ENCODE data around the gene ITCH.
"Not testable (repeated sequence)": the region's sequence is repeated elsewhere in the genome, so short reads cannot be mapped to it uniquely, and the experiment has no call there.

Gene ITCH

DNA sequence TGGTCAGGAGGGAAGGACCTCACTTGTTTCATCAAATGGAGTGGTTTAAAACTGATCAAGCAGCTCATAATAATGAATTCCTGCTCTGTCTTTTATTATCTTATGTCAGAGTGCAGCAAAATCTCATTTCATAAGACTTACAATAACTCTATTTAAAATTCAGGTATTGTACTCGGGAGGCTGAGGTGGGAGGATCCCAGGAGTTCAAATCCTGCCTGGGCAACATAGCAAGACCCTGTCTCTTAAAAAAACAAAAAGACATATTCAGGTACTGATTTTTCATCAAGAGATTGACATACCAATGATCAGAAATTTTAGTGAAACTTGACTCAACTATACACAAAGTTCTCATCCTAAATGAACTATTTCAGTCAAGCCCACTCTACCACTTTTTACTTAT, 147.5 kb downstream of the ITCH start:
- no peak for DNase-seq (ENCODE audit: low read depth)

DNA sequence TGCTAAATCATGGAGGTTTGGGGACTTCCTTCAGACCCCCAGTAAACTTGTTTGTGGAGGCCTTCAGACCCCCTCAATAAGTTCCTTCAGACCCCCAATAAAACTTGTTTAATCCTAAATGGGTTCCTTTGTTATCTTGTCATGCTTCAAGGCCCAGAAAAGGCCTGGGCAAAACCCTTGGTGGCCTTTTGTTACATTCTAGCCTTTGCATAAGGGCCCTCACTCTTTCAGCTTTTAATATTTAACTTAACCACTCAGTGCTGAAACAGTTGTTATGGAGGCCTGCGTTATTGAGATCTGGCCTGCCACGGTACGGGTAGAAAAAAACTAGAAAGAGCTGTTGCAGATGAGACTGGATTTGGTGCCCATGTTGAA, 148.8 kb downstream of the ITCH start:
- DNase-seq (ENCODE audit: low read depth): no peak

DNA sequence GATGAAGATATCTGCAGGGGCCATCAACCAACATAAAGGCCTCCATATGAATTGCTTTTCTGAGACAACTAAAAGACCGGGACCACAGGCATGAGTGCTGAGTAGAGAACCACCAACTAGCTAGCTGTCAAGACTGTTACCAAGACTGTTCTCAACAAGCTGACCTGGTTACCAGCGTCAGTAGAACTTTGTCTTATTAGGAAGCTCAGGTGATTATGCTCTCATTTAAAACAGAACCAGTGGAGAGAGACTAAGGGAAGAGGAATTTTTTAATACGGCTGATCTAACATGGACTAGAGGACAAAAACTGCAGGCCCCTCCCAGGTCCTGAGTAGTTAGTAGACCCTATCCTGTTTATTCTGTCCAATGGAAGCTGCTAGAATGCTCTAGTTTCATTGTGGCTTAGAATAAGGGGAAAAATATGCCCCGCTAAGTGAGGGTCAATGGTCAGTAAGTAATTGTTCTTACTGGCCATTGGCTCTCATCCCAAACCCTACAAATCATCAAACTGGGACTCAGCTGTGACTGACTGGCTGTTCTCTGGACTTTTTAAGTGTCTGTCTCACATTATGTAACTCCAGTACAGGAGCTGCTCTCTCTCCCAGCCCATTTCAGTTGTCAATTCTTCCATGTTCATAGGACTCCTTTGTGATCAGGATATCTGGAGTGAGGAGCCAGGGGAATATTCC, 149.3 kb downstream of the ITCH start:
- DNase-seq (ENCODE audit: low read depth): no peak

DNA sequence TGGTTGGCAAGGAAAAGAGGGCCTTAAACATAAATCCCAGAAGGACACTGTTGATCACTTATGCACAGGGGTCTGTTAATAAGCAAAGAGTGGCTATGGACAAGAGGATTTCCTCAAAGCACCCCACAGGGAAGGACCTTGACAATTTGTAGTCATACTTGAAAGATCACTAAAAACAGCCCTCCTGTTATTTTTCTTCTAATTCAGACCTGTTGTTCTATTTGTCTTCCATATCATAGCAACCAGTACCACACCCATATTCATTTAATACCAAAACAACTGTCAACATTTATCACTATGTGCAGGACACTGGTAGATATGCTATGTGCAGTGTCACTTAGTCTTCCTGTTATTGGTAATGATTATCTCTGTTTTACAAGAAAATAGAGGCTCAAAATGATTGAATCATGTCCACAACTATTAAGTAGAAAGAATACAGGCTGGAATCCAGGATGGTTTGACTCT, 149.9 kb downstream of the ITCH start:
- DNase-seq (ENCODE audit: low read depth): no peak

DNA sequence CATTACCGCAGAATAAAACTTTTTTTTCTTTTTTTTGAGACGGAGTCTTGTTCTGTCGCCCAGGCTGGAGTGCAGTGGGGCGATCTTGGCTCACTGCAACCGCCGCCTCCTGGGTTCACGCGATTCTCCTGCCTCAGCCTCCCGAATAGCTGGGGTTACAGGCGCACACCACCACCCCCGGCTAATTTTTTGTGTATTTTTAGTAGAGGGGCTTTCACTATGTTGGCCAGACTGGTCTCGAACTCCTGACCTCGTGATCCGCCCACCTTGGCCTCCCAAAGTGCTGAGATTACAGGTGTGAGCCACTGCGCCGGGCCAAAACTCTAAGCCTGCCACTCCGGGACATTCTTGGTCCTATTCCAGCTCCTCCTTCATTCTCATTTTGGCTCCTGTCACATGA, 151.0 kb downstream of the ITCH start:
- DNase-seq (ENCODE audit: low read depth): not testable (repeated sequence)

DNA sequence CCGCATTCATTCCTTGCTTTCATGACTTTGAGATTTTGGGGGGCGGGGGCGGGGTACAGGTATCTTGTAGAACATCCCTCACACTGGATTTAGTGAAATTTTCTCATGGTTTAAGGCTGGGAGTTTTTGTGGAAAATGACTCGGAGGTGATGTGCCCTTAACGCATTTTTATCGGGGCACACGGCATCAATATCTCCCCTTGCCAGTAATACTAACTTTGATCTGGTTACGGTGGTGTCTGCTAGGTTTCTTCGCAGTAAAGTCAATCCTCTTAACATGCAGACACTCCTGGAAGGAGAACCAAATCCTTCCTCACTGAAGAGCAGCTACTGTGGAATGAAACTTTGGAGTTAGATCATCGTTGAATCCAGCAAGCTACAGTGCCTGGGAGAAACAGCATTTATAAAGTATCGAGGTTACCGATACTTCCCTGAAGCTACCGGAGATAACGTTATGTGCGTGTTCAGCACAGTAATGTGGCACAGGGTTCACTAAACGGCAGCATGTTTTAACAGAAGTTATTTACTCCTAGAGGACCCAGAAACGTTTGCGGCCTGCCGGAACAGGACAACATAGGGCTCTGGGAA, 151.9 kb downstream of the ITCH start:
- no peak for DNase-seq (ENCODE audit: low read depth)

DNA sequence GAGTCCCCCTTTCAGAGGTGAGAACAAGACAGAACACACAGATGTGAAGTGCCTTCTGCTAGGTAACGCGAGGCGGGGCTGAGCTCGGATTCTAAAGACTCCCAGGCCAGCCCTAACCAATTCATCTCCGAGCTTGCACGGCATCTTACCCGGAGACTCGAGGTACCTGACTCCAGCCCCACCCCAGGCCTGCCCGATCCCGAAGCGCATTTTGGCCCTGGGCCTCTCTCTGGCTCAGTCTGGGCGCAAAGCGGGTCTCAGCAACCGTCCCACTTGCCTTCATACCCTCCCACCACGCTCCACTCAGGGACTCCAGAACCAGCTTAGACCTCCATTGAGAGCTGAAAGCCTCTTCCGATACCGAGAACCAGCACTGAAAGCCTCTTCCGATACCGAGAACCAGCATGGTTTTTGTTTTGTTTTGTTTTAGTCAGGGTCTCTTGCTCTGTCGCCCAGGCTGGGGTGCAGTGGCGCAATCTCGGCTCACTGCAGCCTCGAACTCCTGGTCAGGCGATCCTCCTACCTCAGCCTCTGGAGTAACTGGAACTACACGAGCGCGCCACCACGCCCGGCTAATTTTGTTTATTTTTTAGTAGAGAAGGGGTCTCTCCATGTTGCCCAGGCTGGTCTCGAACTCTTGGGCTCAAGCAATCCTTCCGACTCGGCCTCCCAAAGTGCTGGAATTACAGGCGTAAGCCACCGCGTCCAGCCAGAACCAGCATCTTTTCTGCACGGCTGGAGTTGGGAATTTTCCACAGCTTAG, 152.6 kb downstream of the ITCH start:
- DNase-seq (ENCODE audit: low read depth): peak; percentile 52

DNA sequence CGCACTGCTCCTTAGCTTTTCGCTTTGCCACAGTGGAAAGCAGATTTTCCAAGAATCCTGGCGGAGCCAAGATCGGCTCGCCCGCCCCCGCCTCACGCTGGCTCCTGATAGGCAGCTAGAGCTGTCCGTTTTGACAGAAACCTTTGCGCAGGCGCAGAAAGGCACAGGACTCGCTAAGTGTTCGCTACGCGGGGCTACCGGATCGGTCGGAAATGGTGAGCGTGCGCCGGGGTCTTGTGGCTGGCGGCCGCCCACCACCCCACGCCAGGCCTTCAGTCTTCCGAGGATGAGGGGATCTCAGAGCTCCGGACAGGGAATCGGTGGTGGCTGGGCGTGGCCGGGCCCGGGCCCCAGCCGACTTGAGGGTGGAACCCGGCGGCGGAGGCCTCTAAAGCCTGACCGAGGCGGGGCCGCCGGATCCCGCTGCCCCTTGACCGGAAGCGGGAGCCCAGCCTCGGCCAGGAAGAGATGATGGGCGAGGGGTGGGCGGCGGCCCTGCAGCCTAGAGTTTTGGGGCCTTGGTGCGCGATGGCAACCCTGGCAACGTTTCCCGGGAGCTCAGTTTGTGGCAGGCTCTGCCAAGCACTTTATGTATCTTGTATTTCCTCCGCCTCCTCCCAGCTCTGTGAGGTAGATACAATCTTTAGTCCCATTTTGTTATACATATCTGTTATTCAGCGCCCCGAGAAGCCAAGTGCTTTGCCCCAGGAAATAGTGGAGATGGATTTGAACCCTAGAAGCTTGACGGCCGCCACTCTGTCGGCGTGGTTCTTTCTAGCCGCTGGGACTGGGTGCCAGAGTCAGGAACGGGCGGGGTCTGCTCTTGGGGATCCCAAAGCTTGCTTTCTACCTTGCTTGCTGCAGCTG, 153.4 kb downstream of the ITCH start, which contains the start of gene DYNLRB1:
TSS of gene DYNLRB1 (plus strand) at position 176 of the 867 bp plus-strand sequence. CDS start at position 213, 37 bp downstream.
- DNase-seq (ENCODE audit: low read depth): peak; percentile 86

DNA sequence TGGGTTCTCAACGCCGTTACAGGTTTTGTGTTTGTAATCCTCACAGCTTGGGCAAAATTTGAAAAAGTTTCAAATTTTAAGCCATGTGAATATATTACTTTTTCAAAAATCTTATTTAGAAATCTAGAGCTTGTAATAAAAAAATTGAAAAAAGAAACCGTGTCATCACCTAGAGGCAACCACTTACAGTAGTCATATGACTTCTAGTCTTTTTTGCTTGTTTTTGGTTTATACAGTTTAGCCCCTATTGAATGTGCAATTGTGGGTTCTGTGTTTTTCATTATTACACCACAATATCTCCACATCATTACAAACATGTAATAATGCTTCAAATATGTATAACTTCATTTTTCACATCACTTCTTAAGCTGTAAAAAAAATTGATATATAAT, 154.0 kb downstream of the ITCH start:
- no peak for DNase-seq (ENCODE audit: low read depth)

DNA sequence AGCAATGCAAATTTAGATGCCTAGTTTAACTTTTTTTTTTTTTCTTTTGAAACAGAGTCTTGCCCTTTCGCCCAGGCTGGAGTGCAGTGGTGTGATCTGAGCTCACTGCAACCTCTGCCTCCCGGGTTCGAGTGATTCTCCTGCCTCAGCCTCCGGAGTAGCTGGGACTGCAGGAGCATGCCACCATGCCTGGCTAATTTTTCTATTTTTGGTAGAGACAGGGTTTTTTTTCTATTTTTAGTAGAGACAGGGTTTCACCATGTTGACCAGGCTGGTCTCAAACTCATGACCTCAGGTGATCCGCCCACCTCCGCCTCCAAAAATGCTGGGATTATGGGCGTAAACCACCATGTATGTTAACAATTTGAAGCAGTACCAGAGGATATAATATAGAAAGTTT, 155.8 kb downstream of the ITCH start:
- not testable (repeated sequence) for DNase-seq (ENCODE audit: low read depth)

DNA sequence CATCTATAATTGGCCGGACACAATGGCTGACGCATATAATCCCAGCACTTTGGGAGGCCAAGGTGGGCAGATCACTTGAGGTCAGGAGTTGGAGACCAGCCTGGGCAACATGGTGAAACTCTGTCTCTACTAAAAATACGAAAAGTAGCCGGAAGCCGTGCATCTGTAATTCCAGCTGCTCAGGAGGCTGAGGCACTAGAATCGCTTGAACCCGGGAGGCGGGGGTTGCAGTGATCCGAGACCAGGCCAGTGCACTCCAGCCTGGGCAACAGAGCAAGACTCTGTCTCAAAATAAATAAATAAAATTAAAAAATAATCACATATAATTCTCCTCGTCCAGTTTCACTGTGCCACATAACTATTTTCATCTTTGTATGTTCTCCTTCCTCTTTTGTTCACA, 156.8 kb downstream of the ITCH start:
- DNase-seq (ENCODE audit: low read depth): not testable (repeated sequence)

DNA sequence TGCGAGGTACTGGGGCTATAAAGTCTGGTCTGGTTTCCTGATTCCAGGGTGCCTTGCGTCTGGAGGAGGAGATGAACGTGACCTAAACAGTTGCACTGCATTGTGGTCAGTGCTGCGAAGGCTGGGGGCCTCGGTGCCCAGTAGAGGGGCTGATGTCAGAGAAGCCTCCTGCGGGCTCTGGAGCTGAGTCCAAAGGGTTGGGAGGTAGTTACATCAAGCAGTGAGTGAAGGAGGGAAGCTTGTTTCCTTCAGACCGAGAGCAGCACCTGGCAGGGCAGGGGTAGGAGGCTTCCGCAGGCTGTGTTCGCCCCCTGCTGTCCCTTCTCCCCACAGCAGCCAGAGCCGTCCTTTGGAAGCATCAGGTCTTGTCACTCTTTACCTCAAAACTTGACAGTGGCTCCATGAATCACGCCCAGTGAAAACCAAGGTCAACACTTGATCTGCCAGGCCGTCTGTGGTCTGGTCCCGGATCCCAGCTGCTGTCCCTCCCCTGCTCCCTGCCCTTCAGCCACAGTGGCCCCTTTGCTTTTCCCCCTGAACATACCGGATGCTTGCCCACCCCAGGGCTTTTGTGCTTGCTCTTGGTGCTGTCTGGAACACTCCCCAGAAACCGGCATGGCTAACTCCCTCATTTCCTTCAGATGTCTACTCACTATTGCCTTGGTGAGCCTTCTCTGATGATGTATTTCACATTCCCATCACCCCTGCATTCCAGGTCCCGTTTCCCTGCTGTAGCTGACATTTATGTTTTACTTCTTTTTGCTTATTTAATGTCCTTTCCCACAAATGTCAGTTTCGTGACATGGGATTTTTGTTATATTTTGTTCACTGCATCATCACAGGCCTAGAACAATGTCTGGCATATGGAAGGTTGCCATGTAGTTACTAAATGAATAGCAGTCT, 160.1 kb downstream of the ITCH start:
- no peak for DNase-seq (ENCODE audit: low read depth)

DNA sequence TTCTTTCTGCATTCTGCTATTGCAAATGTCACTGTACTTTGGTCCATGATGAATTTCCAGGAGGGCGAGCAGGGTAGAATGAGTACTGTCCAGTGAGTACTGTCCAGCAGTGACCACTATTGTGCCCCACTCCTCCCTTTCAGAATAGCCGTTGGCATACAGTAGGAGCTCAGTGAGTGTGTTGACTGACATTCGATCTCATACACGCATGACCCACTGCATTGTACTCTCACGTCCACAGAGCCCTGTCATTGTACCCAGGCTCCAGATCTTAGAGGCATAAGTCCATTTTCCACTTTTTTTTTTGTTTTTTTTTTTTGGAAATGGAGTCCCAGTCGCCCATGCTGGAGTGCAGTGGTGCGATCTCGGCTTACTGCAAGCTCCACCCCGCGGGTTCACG, 161.4 kb downstream of the ITCH start:
- no peak for DNase-seq (ENCODE audit: low read depth)

DNA sequence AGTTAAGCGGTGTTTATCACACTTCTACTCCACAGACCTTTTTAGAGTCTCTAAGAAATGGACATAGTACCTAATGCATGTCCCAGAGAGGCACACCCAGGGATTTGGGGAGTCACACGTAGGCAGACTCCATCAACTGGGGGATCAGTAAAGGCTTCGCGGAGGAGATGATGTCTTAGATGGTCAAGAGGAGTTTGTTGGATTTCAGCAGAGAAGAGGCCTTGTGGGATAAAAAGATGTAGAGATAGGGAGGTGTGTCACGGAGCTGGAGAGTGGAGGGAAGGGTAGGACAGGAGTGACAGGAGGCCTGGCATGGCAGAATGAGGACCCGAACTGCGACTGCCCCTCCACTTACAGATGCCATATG, 162.3 kb downstream of the ITCH start:
- no peak for DNase-seq (ENCODE audit: low read depth)

DNA sequence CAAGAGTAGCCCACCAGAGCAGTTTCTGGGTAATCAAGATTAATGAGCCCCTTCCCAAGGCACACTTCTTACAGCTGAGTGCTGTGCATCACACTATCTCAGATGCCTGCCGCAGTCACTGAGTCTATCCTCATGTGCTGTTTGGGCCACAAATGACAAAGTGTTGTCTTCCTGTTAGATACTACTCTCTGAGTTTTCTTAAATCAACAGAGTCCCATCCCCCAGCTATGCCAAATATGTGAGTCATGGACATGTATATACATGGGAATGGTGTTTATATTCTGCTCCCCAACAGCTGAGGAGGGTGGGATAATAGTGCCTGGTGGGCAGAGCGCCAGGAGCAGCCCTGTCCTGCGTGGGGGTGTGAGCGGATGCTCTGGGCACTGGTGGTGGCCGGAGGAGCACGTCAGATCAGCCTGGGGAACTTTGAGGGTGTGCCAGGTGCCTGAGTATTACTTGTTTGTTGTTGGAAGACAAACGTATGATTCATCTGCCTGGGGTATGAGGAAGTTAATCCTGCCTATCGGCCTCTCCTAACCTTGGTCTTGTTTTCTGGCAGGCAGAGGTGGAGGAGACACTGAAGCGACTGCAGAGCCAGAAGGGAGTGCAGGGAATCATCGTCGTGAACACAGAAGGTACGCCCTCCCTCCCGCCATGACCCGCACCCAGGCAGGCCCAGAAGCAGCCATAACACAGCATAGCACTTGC, 162.8 kb downstream of the ITCH start:
- no peak for DNase-seq (ENCODE audit: low read depth)

DNA sequence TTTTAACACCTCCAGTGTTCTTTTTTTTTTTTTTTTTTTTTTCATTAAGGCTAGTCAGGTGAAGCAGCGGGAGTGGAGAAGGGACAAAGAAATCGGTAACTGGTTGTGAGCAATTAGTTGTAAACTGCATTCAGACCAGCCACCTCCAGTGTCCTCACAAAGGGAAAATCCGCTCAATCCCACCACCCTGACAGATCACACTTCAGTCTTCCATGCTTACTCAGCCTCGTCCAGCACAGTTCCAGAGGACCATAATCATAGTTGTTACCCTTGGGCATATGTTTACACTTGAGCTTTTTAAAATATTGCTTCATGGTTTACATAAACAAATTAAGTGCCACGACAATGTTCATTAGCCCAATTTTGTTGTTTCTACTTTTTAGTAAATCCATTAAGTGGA, 163.4 kb downstream of the ITCH start:
- DNase-seq (ENCODE audit: low read depth): no peak

DNA sequence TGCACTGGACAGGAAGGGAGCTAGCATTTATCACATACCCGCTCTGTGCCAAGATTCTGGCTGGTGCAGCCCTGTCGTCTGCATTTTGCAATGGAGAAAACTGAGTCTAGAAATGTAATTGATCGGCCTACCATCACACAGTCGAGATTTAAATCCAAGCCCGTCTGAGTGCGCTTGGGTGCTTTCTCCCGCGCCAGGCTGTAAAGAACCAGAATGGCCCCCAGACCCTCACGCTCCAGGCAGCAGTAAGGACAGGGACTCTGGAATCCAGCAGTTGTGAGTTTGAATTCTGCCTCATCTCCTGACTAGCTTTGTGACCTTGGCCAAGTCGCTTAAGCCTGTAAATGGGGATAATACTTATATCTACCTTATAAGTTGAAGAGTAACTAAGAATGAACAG, 163.9 kb downstream of the ITCH start:
- no peak for DNase-seq (ENCODE audit: low read depth)

DNA sequence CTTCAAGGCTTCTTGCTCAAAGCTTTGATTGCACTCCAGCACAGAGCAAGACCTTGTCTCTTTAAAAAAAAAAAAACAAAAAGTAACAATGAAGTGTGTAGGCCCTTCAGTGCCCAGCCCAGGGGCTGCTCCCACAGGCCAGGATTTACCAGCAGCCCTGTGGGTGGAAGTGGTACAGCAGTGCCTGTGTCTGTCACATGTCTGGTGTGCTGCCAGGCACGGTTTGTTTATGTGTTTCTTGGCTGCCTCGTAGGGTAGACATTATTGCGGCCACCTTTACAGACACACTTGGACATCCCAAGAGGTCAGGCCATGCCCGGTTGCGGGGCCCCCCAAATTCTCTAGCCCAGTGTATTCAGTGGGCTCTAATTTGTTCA, 165.8 kb downstream of the ITCH start:
- no peak for DNase-seq (ENCODE audit: low read depth)

DNA sequence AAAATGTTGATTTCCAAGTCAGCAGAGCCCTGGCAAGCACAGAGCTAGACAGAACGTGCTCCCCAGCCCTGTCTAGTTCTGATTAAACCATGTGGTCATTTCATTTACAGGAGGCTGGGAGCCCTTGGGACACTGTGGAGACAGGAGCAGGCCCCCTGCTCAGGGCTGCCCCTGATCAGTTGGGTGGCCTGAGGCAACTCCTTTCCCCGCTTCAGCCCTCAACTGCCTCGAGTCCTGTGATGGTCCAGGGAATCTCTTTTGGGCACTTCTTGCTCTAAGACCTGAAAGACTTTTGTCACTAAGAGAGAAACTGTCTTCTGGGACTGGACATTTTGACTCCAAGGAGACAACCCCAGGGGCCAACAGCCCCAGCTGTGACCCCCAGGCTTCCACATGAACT, 166.7 kb downstream of the ITCH start:
- DNase-seq (ENCODE audit: low read depth): no peak

DNA sequence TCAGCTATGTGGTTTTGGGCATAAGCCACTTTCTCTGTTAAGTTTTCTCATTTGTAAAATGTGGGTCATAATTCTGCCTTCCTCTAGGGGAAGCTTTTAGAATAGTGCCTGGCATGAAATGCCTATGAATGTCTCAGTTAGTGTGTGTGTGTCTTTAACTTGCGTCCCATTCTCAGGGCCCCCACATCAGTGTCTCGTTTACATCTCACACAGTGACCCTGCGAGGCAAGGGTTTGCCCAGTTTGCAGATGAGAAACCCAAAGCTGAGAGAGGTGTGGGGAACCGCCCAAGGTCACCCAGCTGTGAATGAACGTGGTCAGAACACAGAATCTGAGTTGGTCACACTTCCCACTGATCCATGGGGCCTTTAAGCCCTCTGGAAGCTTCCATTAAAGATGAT, 167.3 kb downstream of the ITCH start:
- no peak for DNase-seq (ENCODE audit: low read depth)

All from activated T-helper 1 cell treated with Interleukin-2 at 50 U/mL for 16 hours (primary cell).